Calu3 (cell line): Measurements from ENCODE around the gene CENPX. TPM values are rescaled to one million over a fixed set of nuclear protein-coding genes. Genes with fewer than 3 reads are reported as not detected.
A peak's percentile ranks its signal among the peaks of the same experiment; 100 is the strongest.

Source experiments
- BruUV-seq: library from RNA; stranded (reverse); fragments of 400-500 nt; replicated peaks from 2 replicates; lab custom pipeline; 2021; lab: Mats Ljungman, UMichigan
- CTCF ChIA-PET: fragments of 300-600 bp; sonication (Branson Sonifier 250); formaldehyde crosslinking; loops from one replicate; lab custom pipeline; 2022; ENCODE audit warnings: antibody characterized with exemption; lab: Charles Lee
- DNase-seq: peaks from one replicate; pipeline ENCODE4 v3.0.0; 2022
- H3K27ac Mint-ChIP-seq: one replicate; pipeline ENCODE4 v1.8.0; 2022; ENCODE audit warnings: mixed read lengths; ENCODE audit not compliant: unreplicated experiment
- H3K27me3 Mint-ChIP-seq: one replicate; pipeline ENCODE4 v1.8.0; 2022; ENCODE audit warnings: mixed read lengths; ENCODE audit not compliant: unreplicated experiment
- H3K36me3 Mint-ChIP-seq: one replicate; pipeline ENCODE4 v1.8.0; 2022; ENCODE audit warnings: mild to moderate bottlenecking, moderate library complexity, mixed read lengths; ENCODE audit not compliant: insufficient read depth, unreplicated experiment
- H3K4me1 Mint-ChIP-seq: one replicate; pipeline ENCODE4 v1.8.0; 2022; ENCODE audit warnings: mild to moderate bottlenecking, low read depth, mixed read lengths; ENCODE audit not compliant: unreplicated experiment
- H3K4me3 Mint-ChIP-seq: one replicate; pipeline ENCODE4 v1.8.0; 2022; ENCODE audit warnings: mild to moderate bottlenecking, low read depth, moderate library complexity, mixed read lengths; ENCODE audit not compliant: unreplicated experiment
- H3K9me3 Mint-ChIP-seq: one replicate; pipeline ENCODE4 v1.8.0; 2022; ENCODE audit warnings: low read depth, mixed read lengths; ENCODE audit not compliant: unreplicated experiment
- CTCF ChIP-seq: fragments of 200-600 bp; IDR thresholded peaks from one replicate; pipeline ENCODE4 v1.8.0; 2022; ENCODE audit warnings: antibody characterized with exemption; ENCODE audit not compliant: unreplicated experiment
- intact Hi-C: fragments of 100-400 bp; cut with micrococcal nuclease; formaldehyde crosslinking; loops from one replicate; pipeline ENCODE4 v1.10.0; 2022; ENCODE audit not compliant: unreplicated experiment
- total RNA-seq: library from RNA; stranded (reverse); gene quantifications from 2 replicates; pipeline ENCODE4 v1.2.3, GENCODE V29; 2022

The CENPX gene
- total RNA-seq, 1 experiment from 2014 or later, result 86.9 TPM

- intact Hi-C loops, result no loop called here
- Mint-ChIP-seq H3K9me3 (no peaks in the 10 kb centered on the region), H3K27me3 (no peaks in the 10 kb centered on the region), H3K4me1 (no peaks in the 10 kb centered on the region), H3K27ac (no peak within 1 kb of the TSS), H3K4me3 (peak within 1 kb of the TSS; percentile 32), H3K36me3 (peaks cover 32% of the 10 kb centered on the region)
- no peak for DNase-seq
- no peak for TF ChIP-seq CTCF
- CTCF ChIA-PET, result no interaction called here
- BruUV-seq, result no TSS peak
Observed at GRCh38 chr17:82031303-82031884, 8.7 kb upstream of the CENPX start, which contains the start of gene RAC3. Gene RAC3 (plus strand): TSS chr17:82031678. CDS start chr17:82031762, 84 bp downstream.

- peak overlapping the region; percentile 32 for H3K4me3 Mint-ChIP-seq
- no peaks in the 10 kb centered on the region for H3K27me3 Mint-ChIP-seq
- peaks cover 27% of the 10 kb centered on the region for H3K36me3 Mint-ChIP-seq
- intact Hi-C loops, result no loop called here
- no peak overlapping the region for H3K27ac Mint-ChIP-seq
- peak; percentile 16 for TF ChIP-seq CTCF
- DNase-seq, result no peak
- BruUV-seq, result no TSS peak
- CTCF ChIA-PET, result no interaction called here
- no peaks in the 10 kb centered on the region for H3K4me1 Mint-ChIP-seq
- no peaks in the 10 kb centered on the region for H3K9me3 Mint-ChIP-seq
Observed at GRCh38 chr17:82030470-82031302, 8.0 kb upstream of the CENPX start.

DNA sequence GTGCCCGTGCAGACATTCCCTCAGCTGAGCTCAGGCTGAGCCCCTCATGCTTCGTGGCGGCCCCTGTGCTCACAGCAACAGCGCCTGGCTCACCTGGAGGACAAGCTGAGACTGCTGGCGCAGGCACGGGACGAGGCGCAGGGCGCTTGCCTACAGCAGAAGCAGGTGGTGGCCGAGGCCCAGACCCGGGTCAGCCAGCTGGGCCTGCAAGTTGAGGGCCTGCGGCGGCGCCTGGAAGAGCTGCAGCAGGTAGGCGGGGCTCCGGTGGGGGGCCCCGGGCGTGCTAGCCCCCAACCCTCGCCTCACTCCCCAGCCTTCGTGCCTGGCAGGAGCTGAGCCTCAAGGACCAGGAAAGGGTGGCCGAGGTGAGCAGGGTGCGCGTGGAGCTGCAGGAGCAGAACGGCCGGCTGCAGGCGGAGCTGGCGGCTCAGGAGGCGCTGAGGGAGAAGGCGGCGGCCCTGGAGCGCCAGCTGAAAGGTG is 7.4 kb upstream of the CENPX start:
- intact Hi-C loops, result no loop called here
- DNase-seq, result no peak
- TF ChIP-seq CTCF, result no peak
- Mint-ChIP-seq H3K36me3 (peaks cover 26% of the 10 kb centered on the region), H3K4me1 (no peaks in the 10 kb centered on the region), H3K9me3 (no peaks in the 10 kb centered on the region), H3K27me3 (no peaks in the 10 kb centered on the region), H3K4me3 (peak overlapping the region; percentile 32), H3K27ac (no peak overlapping the region)
- CTCF ChIA-PET, result no interaction called here
- no TSS peak for BruUV-seq

DNA sequence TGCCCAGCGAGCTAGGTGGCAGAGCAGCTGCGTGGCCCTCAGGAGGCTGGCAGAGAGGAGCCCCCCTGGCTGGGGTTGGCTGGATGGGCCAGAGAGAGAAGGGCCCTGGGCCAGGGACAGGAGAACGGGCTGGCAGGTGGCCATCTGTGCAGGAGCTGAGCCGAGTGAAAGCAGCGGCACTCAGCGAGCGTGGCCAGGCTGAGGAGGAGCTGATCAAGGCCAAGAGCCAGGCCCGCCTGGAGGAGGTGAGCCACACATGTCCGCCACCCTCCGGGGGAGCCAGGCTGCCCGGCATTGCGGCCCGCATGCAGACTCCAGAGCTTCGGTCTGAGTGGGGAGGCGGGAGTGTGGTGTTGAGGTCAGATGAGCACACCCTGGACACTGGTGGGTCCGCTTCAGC is 6.7 kb upstream of the CENPX start:
- no peak overlapping the region for H3K4me3 Mint-ChIP-seq
- BruUV-seq, result no TSS peak
- intact Hi-C loops, result no loop called here
- TF ChIP-seq CTCF, result no peak
- CTCF ChIA-PET, result no interaction called here
- H3K27me3 Mint-ChIP-seq, result no peaks in the 10 kb centered on the region
- H3K9me3 Mint-ChIP-seq, result no peaks in the 10 kb centered on the region
- H3K27ac Mint-ChIP-seq, result no peak overlapping the region
- H3K4me1 Mint-ChIP-seq, result no peaks in the 10 kb centered on the region
- DNase-seq, result no peak
- peaks cover 26% of the 10 kb centered on the region for H3K36me3 Mint-ChIP-seq
